Cardiac fibroblast (primary cell): ENCODE measurements around the gene TBC1D10B.

Source experiments
- DNase-seq, 2 donors: peaks; one replicate each; pipeline versions ENCODE4 v3.0.0 to v3.0.0-alpha.2; 2010; ENCODE audit warnings: low read depth in 2 of 2
- H3K4me3 ChIP-seq, 2 donors: replicated peaks in 1 of 2; 1 replicate in 1 of 2; 2 replicates in 1 of 2; pipeline ENCODE4 v1.5.1; 2011; ENCODE audit warnings: low read depth in 2 of 2, low read length in 2 of 2, mild to moderate bottlenecking in 2 of 2, moderate library complexity in 1 of 2
- TF ChIP-seq, protein P1 (sequence below): IDR thresholded peaks from one replicate; pipeline ENCODE4 v1.5.1; 2011; ENCODE audit warnings: low read depth, mild to moderate bottlenecking, low read length, inconsistent platforms

Gene TBC1D10B

GRCh38 chr16:30414159-30414558 lies 43.9 kb upstream of the TBC1D10B start:
- no peak for DNase-seq
- no peak overlapping the region for H3K4me3 ChIP-seq
- TF ChIP-seq, protein P1, sequence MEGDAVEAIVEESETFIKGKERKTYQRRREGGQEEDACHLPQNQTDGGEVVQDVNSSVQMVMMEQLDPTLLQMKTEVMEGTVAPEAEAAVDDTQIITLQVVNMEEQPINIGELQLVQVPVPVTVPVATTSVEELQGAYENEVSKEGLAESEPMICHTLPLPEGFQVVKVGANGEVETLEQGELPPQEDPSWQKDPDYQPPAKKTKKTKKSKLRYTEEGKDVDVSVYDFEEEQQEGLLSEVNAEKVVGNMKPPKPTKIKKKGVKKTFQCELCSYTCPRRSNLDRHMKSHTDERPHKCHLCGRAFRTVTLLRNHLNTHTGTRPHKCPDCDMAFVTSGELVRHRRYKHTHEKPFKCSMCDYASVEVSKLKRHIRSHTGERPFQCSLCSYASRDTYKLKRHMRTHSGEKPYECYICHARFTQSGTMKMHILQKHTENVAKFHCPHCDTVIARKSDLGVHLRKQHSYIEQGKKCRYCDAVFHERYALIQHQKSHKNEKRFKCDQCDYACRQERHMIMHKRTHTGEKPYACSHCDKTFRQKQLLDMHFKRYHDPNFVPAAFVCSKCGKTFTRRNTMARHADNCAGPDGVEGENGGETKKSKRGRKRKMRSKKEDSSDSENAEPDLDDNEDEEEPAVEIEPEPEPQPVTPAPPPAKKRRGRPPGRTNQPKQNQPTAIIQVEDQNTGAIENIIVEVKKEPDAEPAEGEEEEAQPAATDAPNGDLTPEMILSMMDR = no peak

GRCh38 chr16:30413112-30413806 lies 43.0 kb upstream of the TBC1D10B start:
- TF ChIP-seq, protein P1 = no peak
- H3K4me3 ChIP-seq = no peak overlapping the region
- DNase-seq = no peak

DNA sequence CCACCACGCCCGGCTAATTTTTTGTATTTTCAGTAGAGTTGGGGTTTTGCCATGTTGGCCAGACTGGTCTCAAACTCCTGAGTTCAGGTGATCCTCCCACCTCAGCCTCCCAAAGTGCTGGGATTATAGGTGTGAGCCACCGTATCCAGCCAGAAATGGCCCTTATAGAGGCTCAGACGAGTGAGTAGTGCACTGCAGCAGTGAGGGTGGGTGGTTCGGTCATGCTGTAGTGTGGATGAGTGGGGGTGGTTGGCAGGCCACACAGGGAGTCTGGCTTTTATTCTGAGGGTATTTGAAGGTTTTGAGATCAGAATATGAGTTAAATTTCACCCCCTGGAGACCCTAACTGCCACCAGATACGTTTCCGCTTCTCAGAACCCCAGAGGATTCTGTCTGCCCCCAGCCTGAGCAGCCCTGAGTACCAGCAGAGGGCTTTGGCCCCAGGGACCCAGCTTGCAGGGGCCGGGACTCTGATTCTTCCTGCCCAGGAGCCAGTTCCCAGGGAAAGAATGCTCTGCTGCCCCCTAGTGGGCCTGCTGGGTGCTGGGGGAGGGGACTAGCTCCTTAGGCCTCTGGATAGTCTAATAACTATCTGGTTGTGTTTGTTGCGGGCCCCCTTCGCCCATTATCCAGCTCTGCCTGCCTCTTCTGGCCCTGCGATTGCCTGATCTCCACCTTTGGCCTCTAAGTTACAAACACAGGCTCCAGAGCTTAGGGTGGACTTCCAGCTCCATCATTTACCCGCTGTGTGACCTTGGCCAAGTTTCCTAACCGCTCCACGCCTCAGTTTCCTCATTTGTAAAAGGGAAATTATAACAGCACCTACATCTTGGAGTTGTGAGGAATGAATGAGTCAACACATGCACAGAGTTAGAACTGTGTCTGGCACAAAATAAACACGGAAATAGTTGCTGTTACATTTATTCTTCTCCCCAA lies 39.1 kb upstream of the TBC1D10B start:
- no peak overlapping the region for H3K4me3 ChIP-seq
- TF ChIP-seq, protein P1 = peak; percentile 99
- peak; percentile 88 to 90 for DNase-seq

DNA sequence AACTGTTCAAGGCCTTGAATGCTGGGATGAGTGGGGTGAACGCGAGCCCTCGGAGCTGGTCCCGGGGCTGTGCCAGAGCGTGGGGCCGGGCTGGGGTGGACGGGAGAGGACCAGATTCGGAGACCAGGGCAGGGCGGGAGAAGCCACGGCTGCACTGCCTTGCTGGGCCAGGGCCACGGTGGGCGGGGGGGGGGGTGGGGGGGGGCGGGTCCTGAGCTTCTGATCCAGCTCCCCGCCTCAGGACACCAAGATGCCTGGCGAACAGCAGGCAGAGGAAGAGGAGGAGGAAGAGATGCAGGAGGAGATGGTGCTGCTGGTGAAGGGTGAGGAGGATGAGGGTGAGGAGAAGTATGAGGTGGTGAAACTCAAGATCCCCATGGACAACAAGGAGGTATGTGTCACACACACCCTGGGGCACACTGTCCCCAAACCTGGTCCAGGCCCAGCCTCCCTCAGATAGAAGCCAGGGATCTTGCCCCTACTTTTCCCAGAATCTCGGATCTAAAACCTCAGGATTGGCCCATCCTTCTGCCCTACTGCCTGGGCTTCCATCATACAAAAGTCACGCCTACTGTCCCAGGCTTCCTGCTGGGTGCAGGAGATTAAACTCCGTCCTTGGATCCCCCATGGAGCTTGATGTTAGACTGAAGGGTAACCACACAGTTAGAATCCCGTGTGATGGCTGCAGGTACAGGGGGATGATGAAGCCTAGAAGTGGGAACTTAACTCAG lies 37.7 kb upstream of the TBC1D10B start:
- peak in 1 of 2 donors; percentile 11 for DNase-seq
- peak overlapping the region; percentile 72 to 80 for H3K4me3 ChIP-seq
- TF ChIP-seq, protein P1 = no peak

- TF ChIP-seq, protein P1 = no peak
- DNase-seq = peak; percentile 84 to 90
- H3K4me3 ChIP-seq = peak within 1 kb of the TSS; percentile 72 to 80
Measured at GRCh38 chr16:30407102-30407803, 37.0 kb upstream of the TBC1D10B start, which contains the start of gene ZNF771. Gene ZNF771, plus strand, starts transcription at chr16:30407606. Its CDS starts 448 bp downstream, at chr16:30408054.

- TF ChIP-seq, protein P1 = no peak
Measured at GRCh38 chr16:30406795-30407101, 36.5 kb upstream of the TBC1D10B start.

More at GRCh38 chr16:30406795-30407101, 36.5 kb upstream of the TBC1D10B start:
- H3K4me3 ChIP-seq = peak overlapping the region; percentile 72 to 80
- DNase-seq = no peak
